K562 (cell line): ENCODE results near the gene HIPK2. TPM values are rescaled to one million over a fixed set of nuclear protein-coding genes. Genes with fewer than 3 reads are reported as not detected.

Experiments
- RBM14 ChIP-seq: fragments of 200-400 bp; formaldehyde crosslinking; IDR thresholded peaks from 2 replicates; pipeline ENCODE4 v1.6.1; 2018; ENCODE audit warnings: low read depth, mild to moderate bottlenecking, low read length, moderate library complexity, borderline replicate concordance; ENCODE audit not compliant: insufficient read depth
- TCF3 ChIP-seq: sonication (generic); formaldehyde crosslinking; IDR thresholded peaks from 2 replicates; pipeline ENCODE4 v1.4.0; 2020; ENCODE audit warnings: mild to moderate bottlenecking, missing genetic modification reagents
- ZBTB11 ChIP-seq, 3 experiments: fragments of 200-800 bp in 1 of 3; fragments of 250-450 bp in 1 of 3; fragments of 450-650 bp in 1 of 3; sonication (Bioruptor Pico) in 1 of 3; sonication (Bioruptor generic) in 1 of 3; formaldehyde crosslinking in 1 of 3; IDR thresholded peaks; 2 replicates each; pipeline versions ENCODE4 v1.6.1 to v1.8.0; 2016 to 2022; ENCODE audit warnings: mild to moderate bottlenecking in 2 of 3, missing genetic modification characterization in 2 of 3, missing compliant biosample characterization in 1 of 3, moderate library complexity in 1 of 3
- polyA plus RNA-seq, 8 experiments: library from polyadenylated mRNA; depleted of rRNA in 4 of 8; stranded (reverse) in 5 of 8; unstranded in 3 of 8; fragments of >200 nt; fragmentation: Nextera tagmentation in 2 of 8; fragmentation: Illumina TruSeq in 1 of 8; extraction: Ambion mirVana in 2 of 8; extraction: Trizol in 1 of 8; gene quantifications; 2 replicates each; pipeline versions ENCODE4 v1.2.1 to v1.2.3, GENCODE V29; 2011 to 2014; ENCODE audit warnings: inconsistent platforms in 1 of 8, missing spikeins in 1 of 8
- total RNA-seq, 7 experiments: library from RNA; depleted of rRNA in 6 of 7; stranded (reverse); fragments of >200 nt in 6 of 7; fragmentation: Illumina TruSeq in 2 of 7; extraction: Trizol in 2 of 7; gene quantifications; 2 replicates each; pipeline versions ENCODE4 v1.2.1 to v1.2.3, GENCODE V29; 2011 to 2021; ENCODE audit warnings: low replicate concordance in 1 of 7

The HIPK2 gene
- total and polyA plus RNA-seq, 9 of the 15 experiments (the other 6 are each of a cell fraction or from before 2014, with no cell fraction given), result 0.69 to 19.8 (median 5.1) TPM

GRCh38 chr7:139630643-139631519 lies 146.9 kb downstream of the HIPK2 start (continued):
- 0 out of 6 replicates have a peak, but pooled peaks of 1 of the 3 experiments have one; percentile 53 for TF ChIP-seq ZBTB11 (CRISPR knock-in tag; IDR thresholded peaks at IDR 0.05)
- TF ChIP-seq RBM14, result no peak
- TF ChIP-seq TCF3 (CRISPR knock-in tag), result peak; percentile 87
